SU-DHL-6 (cell line): Measurements from ENCODE around the gene CDH23.

ENCODE experiments used
- H2AFZ ChIP-seq: fragments of 200-600 bp; sonication (generic); 2 replicates; pipeline ENCODE4 v1.6.1; 2014; ENCODE audit warnings: low read depth, mild to moderate bottlenecking, moderate library complexity, mixed read lengths, antibody characterized with exemption, low read length; ENCODE audit not compliant: severe bottlenecking
- H3F3A ChIP-seq: fragments of 200-600 bp; shearing (Covaris generic); 2 replicates; pipeline ENCODE4 v1.6.0; 2016; ENCODE audit warnings: antibody characterized with exemption, mild to moderate bottlenecking; ENCODE audit not compliant: insufficient read depth
- H3K27ac ChIP-seq: fragments of 200-600 bp; sonication (generic); 2 replicates; pipeline ENCODE4 v1.5.1; 2016; ENCODE audit warnings: low read depth, mild to moderate bottlenecking, low read length, moderate library complexity, mixed read lengths
- H3K27me3 ChIP-seq: fragments of 200-600 bp; sonication (generic), shearing (Covaris generic); 2 replicates; pipeline ENCODE4 v1.6.0; 2014; ENCODE audit warnings: mild to moderate bottlenecking, low read length
- H3K36me3 ChIP-seq: fragments of 200-600 bp; sonication (generic); 2 replicates; pipeline ENCODE4 v1.6.1; 2014; ENCODE audit warnings: mild to moderate bottlenecking, low read length, mixed read lengths
- H3K4me2 ChIP-seq: fragments of 300-600, 200-600 bp; shearing (Covaris generic), sonication (generic); 2 replicates; pipeline ENCODE4 v1.6.0; 2014; ENCODE audit warnings: low read length, low read depth, mild to moderate bottlenecking; ENCODE audit not compliant: poor library complexity, severe bottlenecking
- H3K4me3 ChIP-seq: fragments of 200-600 bp; sonication (generic); 2 replicates; pipeline ENCODE4 v1.5.1; 2014; ENCODE audit warnings: antibody characterized with exemption, low read length, mild to moderate bottlenecking, mixed read lengths; ENCODE audit not compliant: insufficient read depth, poor library complexity, severe bottlenecking
- H3K79me2 ChIP-seq: fragments of 200-600 bp; sonication (generic); 2 replicates; pipeline ENCODE4 v1.6.1; 2014; ENCODE audit warnings: mild to moderate bottlenecking, low read length, moderate library complexity; ENCODE audit not compliant: insufficient read depth
- H3K9ac ChIP-seq: fragments of 200-600 bp; sonication (generic); 2 replicates; pipeline ENCODE4 v1.7.0; 2014; ENCODE audit warnings: mild to moderate bottlenecking, low read length
- H3K9me2 ChIP-seq: fragments of 200-600 bp; sonication (generic); replicated peaks from 2 replicates; pipeline ENCODE4 v1.6.1; 2014; ENCODE audit warnings: low read length; ENCODE audit not compliant: insufficient read depth
- H3K9me3 ChIP-seq: fragments of 200-600 bp; sonication (generic); 2 replicates; pipeline ENCODE4 v1.6.1; 2014; ENCODE audit warnings: low read length, mixed read lengths; ENCODE audit not compliant: insufficient read depth
- H4K20me1 ChIP-seq: fragments of 200-600 bp; sonication (generic); 2 replicates; pipeline ENCODE4 v1.6.1; 2014; ENCODE audit warnings: low read depth, mild to moderate bottlenecking, antibody characterized with exemption, low read length, moderate library complexity, mixed read lengths
- EZH2phosphoT487 ChIP-seq: fragments of 200-600 bp; sonication (generic), shearing (Covaris generic); conservative IDR thresholded peaks from 2 replicates; pipeline ENCODE4 v1.6.1; 2018; ENCODE audit warnings: mild to moderate bottlenecking, antibody characterized with exemption, low read length, moderate library complexity, mixed read lengths
- TF ChIP-seq, protein P1 (sequence below): fragments of 200-600 bp; sonication (generic); IDR thresholded peaks from one replicate; pipeline ENCODE4 v1.5.1; 2017; ENCODE audit warnings: antibody characterized with exemption, mild to moderate bottlenecking, low read length, moderate library complexity; ENCODE audit not compliant: insufficient read depth, poor library complexity, severe bottlenecking

Gene CDH23

DNA sequence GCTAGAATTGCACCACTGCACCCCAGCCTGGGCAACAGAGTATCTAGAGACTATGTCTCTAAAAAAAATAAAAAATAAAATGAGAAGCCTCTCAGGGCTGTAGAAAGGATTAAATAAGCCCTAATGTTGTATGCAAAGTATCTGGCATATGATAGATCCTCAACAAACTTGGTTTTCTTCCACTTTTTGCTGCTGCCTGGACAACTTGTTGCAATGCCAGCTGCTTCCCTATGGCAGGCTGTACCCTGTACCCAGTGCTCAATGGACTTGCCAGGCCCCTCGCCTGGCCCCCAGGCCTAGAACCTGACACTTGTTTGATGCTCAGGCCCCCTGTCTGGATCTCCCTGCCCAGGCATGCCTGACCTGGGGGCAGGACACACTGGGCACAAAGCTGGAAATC, 28.5 kb upstream of the CDH23 start:
- Histone ChIP-seq H3K4me2 (no peak overlapping the region), H3K27me3 (no peaks in the 10 kb centered on the region), H3K79me2 (no peaks in the 10 kb centered on the region), H4K20me1 (no peaks in the 10 kb centered on the region), H3K9ac (no peak overlapping the region), H3K4me3 (no peak overlapping the region), H2AFZ (no peak overlapping the region), H3K9me3 (no peaks in the 10 kb centered on the region), H3K27ac (no peak overlapping the region), H3K9me2 (no peaks in the 10 kb centered on the region), H3K36me3 (no peaks in the 10 kb centered on the region), H3F3A (no peaks in the 10 kb centered on the region)
- TF ChIP-seq, protein P1, sequence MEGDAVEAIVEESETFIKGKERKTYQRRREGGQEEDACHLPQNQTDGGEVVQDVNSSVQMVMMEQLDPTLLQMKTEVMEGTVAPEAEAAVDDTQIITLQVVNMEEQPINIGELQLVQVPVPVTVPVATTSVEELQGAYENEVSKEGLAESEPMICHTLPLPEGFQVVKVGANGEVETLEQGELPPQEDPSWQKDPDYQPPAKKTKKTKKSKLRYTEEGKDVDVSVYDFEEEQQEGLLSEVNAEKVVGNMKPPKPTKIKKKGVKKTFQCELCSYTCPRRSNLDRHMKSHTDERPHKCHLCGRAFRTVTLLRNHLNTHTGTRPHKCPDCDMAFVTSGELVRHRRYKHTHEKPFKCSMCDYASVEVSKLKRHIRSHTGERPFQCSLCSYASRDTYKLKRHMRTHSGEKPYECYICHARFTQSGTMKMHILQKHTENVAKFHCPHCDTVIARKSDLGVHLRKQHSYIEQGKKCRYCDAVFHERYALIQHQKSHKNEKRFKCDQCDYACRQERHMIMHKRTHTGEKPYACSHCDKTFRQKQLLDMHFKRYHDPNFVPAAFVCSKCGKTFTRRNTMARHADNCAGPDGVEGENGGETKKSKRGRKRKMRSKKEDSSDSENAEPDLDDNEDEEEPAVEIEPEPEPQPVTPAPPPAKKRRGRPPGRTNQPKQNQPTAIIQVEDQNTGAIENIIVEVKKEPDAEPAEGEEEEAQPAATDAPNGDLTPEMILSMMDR = no peak
- no peak for TF ChIP-seq EZH2phosphoT487

DNA sequence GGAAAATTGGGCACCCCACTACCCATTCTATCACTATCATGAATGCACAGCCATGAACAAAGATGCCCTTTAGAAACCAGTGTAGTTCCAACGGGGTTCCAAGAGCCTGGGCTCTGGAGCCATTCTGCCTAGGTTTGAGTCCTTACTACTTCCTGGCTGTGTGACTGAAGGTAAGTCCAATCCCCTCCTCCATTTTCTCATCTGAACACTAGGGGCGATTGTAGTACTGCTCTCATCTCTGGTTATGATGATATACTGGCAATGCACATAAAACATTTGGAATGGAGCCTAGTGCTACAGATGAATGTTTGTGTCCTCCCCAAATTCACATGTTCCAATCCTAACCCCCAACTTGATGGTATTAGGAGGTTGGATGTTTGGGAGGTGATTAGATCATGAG, 28.1 kb upstream of the CDH23 start:
- TF ChIP-seq EZH2phosphoT487 = no peak
- TF ChIP-seq, protein P1 = no peak
- no peaks in the 10 kb centered on the region for H3K36me3 ChIP-seq
- H3F3A ChIP-seq = no peaks in the 10 kb centered on the region
- no peak overlapping the region for H3K4me2 ChIP-seq
- no peak overlapping the region for H3K9ac ChIP-seq
- no peaks in the 10 kb centered on the region for H4K20me1 ChIP-seq
- no peaks in the 10 kb centered on the region for H3K9me2 ChIP-seq
- no peaks in the 10 kb centered on the region for H3K79me2 ChIP-seq
- no peaks in the 10 kb centered on the region for H3K27me3 ChIP-seq
- no peaks in the 10 kb centered on the region for H3K9me3 ChIP-seq
- no peak overlapping the region for H2AFZ ChIP-seq
- H3K4me3 ChIP-seq = no peak overlapping the region
- no peak overlapping the region for H3K27ac ChIP-seq

DNA sequence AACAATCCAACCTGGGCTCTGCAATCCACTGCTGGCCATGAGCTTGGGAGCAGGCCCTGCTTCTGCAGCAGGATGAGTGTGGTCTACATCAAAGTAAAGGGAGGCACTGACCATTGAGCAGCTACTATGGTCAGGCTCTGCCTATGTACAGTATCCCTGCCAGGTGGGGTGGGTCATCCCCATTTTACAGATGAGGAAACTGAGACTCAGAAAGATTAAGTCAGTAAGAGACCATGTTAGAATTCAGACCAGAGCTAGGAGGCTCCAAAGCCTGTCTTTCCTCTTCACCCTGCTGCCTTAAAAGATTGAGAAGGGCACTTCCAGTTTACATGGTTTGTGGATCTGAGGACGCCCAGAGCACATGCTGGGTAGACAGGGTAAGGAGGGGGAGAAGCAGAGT, 27.1 kb upstream of the CDH23 start:
- Histone ChIP-seq H3K27me3 (no peaks in the 10 kb centered on the region), H2AFZ (no peak overlapping the region), H3K27ac (no peak overlapping the region), H3K4me2 (no peak overlapping the region), H3K9me3 (no peaks in the 10 kb centered on the region), H3K9me2 (no peaks in the 10 kb centered on the region), H4K20me1 (no peaks in the 10 kb centered on the region), H3K36me3 (no peaks in the 10 kb centered on the region), H3K9ac (no peak overlapping the region), H3F3A (no peaks in the 10 kb centered on the region), H3K4me3 (no peak overlapping the region), H3K79me2 (no peaks in the 10 kb centered on the region)
- TF ChIP-seq, protein P1 = no peak
- no peak for TF ChIP-seq EZH2phosphoT487
